Ovary (tissue), 3 donors: Measurements from ENCODE around the gene NEK11.

ENCODE experiments used
- CTCF ChIP-seq, 3 donors: fragments of 450-650 bp in 2 of 3; fragments of 200-600 bp in 1 of 3; IDR thresholded peaks; one replicate each; pipeline versions ENCODE4 v1.5.1 to v1.8.0; 2016 to 2022; ENCODE audit warnings: antibody characterized with exemption in 3 of 3, mild to moderate bottlenecking in 1 of 3
- POLR2A ChIP-seq: fragments of 450-650 bp; IDR thresholded peaks from one replicate; pipeline ENCODE4 v1.6.1; 2017; ENCODE audit warnings: antibody characterized with exemption, mild to moderate bottlenecking, moderate library complexity
- donor health status: DM: no; HTN: no; CAD: no.

- TF ChIP-seq CTCF (IDR thresholded peaks at IDR 0.05): no peak
- no peak for TF ChIP-seq POLR2A
Observed at GRCh38 chr3:131218196-131218595, 191.5 kb downstream of the NEK11 start.
